HG02588 (cell line): Measurements from ENCODE around the gene IRAK2.
"Not testable (repeated sequence)": the region's sequence is repeated elsewhere in the genome, so short reads cannot be mapped to it uniquely, and the experiment has no call there.

Source experiments
- ATAC-seq: cut with Tn5 transposase; IDR thresholded peaks from one replicate; pipeline ENCODE4 v1.9.1; 2021; ENCODE audit warnings: mild to moderate bottlenecking, moderate library complexity; ENCODE audit not compliant: unreplicated experiment

The IRAK2 gene

DNA sequence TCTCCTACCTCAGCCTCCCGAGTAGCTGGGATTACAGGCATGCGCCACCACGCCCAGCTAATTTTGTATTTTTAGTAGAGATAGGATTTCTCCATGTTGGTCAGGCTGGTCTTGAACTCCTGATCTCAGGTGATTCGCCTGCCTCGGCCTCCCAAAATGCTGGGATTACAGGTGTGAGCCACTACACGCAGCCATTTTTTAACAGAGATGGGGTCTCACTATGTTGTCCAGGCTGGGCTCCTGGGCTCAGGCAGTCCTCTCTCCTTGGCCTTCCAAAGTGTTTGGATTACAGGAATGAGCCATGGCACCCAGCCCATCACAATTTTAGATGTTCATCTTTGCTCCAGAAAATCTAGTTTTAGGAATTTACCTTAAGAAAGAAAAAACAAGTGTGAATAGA lies 6.2 kb upstream of the IRAK2 start:
- not testable (repeated sequence) for ATAC-seq

DNA sequence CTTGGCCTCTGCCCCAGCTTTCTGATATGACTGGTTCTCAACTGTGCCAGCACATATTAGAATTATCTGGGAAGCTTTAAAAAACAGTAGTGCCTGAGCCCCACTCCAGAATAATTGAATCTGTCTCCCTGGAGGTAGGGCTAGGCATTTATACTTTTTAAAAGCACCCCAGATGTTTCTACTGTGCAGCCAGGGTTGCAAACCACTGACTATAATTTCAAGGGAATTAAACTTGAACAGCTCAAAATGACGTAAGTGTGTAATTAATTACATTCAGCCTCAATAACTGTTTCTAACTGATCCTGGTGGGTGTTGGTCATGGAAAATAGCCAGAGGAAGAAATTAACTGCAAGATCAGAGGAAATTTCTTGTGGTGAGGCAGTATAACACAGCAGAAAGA lies 4.4 kb upstream of the IRAK2 start:
- ATAC-seq: no peak

- ATAC-seq: no peak
These were observed 3.8 kb upstream of the IRAK2 start for GRCh38 chr3:10160925-10161324.

- ATAC-seq: no peak
These were observed 2.5 kb upstream of the IRAK2 start for GRCh38 chr3:10162185-10162584.

DNA sequence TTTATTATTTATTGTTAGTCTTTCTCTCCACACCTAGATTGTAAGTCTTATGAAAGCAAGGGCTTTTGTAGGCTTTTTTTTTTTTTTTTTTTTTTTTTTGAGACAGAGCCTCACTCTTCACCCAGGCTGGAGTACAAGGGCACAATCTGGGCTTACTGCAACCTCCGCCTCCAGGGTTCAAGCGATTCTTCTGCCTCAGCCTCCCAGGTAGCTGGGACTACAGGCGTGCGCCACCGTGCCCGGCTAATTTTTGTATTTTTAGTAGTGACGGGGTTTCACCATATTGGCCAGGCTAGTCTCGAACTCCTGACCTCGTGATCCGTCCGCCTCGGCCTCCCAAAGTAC lies 546 bp upstream of the IRAK2 start:
- not testable (repeated sequence) for ATAC-seq

- ATAC-seq: no peak
These were observed 1.5 kb downstream of the IRAK2 start for GRCh38 chr3:10166213-10166604.

DNA sequence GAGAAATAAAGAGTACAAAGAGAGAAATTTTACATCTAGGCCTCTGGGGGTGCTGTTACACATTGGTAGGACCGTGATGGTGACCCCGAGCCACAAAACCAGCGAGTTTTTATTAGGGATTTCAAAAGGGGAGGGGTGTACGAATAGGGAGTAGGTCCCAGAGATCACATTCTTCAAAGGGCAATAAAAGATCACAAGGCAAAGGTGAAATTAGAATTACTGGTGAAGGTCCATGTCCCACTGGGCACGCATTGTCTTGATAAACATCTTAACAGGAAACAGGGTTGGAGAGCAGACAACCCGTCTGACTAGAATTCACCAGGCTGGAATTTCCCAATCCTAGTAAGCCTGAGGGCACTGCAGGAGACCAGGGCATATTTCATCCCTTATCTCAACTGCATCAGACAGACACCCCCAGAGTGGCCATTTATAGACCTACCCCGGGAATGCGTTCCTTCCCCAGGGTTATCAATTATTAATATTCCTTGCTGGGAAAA lies 4.3 kb downstream of the IRAK2 start:
- no peak for ATAC-seq

DNA sequence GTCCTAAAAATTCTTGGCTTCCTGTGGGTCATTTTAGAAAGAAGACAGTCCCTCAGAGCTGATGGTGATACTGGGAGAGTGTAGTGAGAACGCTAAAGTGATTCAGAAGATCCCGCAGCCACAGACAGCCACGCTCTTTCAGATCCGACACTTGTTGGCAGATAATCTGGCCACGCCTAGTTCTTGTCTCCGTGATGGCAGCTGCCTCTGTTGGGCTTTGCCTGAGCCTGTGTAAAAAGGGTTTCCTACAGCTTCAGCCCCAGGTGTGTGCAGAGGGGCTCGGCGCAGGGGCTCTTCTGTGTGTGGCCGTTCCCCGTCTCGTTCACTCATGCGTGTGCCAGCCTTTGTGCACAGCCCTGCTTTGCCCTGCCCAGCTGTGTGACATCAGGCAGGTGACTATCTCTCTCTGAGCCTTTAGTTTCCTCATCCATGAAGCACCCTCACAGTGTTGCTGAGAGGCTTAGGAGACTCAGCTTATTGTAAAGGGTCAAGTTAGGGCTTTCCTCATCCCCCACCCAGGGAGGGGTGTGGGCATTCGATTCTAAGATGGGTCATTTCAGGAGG lies 6.3 kb downstream of the IRAK2 start:
- ATAC-seq: no peak

DNA sequence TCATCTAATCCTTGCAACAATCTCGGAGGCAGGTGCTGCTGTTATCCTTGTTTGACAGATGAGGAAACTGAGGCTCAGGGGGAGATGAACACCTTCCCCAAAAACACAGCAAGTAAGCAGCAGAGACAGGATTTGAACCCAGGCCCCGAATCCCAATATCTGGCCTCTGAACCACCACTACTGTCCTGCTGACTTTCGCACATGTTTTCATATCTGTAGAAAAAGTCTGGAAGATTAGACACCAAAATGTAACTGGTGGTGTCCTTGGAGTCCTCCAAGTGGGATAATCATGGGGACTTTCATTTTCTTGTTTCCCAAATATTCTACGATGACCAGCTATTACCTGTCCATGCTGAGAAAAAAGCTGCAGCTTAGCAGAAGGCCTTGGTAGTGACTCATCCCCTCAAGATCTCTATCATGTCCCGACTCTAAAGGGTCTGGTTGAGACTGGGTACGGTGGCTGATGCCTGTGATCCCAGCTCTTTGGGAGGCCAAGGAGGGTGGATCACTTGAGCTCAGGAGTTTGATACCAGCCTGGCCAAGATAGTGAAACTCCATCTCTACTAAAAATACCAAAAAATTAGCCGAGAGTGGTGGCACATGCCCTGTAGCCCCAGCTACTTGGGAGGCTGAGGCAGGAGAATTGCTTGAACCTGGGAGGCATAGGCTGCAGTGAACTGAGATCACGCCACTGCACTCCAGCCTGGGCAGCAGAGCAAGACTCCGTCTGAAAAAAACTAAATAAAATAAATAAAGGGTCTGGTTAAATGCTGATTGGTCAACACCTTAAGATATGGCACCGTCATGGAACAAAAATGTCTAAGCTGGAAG lies 8.6 kb downstream of the IRAK2 start:
- no peak for ATAC-seq

DNA sequence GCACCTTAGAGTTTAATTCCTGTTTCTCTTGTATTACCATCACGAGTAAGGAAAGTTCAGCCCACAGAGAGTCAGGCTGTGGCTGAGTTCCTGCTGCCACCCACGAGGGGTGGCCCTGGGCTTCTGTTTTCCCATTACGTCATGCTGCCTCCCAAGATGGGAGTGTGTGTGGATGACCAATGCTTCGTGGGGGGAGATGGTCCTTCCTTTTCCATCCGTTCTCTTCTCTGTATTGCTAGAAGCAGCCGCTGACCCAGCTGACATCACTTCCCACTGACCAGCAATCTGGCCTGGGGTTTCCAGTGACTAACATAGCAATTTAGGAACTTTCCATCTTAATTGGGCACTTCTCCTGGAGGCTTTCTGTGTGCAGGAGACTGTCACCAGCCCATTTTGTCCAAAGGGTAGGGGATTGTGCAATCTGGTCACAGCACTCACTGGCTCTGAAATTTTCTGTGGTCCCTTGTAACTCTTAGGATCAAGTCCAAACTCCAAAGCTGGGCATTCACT lies 9.3 kb downstream of the IRAK2 start:
- no peak for ATAC-seq

- ATAC-seq: not testable (repeated sequence)
These were observed 10.6 kb downstream of the IRAK2 start for GRCh38 chr3:10175334-10175733.

DNA sequence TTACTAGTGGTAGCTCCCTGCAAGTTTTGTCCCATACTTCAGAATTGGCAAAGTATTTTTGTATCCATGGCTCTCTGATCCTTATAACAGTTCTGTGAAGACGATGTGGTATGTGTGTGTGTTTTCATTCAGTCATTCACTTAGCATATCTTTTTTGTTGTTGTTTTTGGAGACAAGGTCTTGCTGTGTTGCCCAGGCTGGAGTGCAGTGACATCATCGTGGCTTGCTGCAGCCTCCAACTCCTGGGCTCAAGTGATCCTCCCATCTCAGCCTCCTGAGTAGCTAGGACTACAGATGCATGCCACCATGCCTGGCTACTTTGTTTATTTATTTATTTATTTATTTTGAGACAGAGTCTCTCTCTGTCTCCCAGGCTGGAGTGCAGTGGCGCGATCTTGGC lies 11.4 kb downstream of the IRAK2 start:
- ATAC-seq: not testable (repeated sequence)

- ATAC-seq: no peak
These were observed 13.0 kb downstream of the IRAK2 start for GRCh38 chr3:10177737-10178136.

DNA sequence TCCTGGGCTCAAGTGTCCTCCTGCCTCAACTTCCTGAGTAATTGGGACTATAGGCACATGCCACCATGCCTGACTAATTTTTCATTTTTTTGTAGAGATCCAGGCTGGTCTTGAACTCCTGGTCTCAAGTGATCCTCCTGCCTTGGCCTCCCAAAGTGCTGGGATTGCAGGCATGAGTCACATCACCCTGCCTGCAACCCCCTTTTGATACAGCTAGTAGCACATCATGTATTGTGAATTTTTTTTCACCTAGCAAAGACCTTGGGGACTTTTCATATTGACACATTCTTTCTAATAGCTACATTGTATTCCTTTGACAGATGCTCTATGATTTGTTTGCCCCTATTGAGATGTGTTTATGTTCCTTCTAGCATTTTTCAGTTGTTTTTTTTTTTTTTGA lies 14.2 kb downstream of the IRAK2 start:
- no peak for ATAC-seq

DNA sequence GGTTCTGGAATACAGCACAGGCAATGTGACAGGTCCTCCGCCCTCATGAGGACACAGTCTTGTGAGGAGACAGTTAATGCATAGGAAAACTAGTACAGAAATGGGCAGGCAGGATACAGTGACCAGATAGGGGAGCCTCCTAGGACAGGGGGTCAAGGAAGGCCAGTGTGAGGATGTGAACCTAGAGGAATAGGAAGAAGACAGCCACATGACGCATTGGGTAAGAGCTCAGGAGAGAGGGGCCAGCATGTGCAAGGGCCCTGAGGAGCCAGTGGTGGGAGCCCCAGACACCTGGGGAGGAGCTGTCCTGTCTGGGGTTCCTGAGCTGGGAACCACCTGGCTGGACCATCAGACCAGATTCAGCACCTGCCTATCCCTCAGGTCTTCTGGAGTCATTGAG lies 15.6 kb downstream of the IRAK2 start:
- no peak for ATAC-seq

- no peak for ATAC-seq
These were observed 16.1 kb downstream of the IRAK2 start for GRCh38 chr3:10180738-10181295.

- ATAC-seq: no peak
These were observed 18.2 kb downstream of the IRAK2 start for GRCh38 chr3:10182950-10183349.

- no peak for ATAC-seq
These were observed 19.5 kb downstream of the IRAK2 start for GRCh38 chr3:10184250-10184649.

- no peak for ATAC-seq
These were observed 21.4 kb downstream of the IRAK2 start for GRCh38 chr3:10185804-10186762.

DNA sequence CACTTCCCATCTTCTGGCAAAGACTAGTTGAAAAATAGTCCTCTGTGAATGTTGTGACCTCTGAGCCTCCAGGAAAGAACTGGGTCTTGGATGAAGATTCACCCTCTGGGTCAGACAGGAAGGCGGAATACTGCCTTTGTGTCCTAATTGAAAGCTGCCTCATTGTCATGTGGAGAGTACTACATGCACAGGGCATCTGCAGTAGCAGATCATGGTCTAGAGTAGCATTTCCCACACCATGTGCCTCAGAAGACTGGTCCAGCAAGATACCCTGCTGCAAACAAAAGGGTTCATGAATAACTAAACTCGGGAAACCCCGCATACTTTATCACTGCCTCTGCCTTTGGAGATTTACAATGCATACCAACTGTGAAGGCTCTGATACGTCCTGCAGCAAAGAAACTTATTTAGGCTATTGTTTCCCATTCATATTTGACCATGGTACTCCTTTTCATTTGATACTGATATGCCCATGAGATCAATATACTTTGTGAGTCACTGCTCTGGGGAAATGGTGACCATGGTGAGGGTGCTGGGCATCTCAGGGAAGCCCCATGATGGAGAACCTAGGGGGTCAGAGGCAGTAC lies 22.7 kb downstream of the IRAK2 start:
- ATAC-seq: no peak

DNA sequence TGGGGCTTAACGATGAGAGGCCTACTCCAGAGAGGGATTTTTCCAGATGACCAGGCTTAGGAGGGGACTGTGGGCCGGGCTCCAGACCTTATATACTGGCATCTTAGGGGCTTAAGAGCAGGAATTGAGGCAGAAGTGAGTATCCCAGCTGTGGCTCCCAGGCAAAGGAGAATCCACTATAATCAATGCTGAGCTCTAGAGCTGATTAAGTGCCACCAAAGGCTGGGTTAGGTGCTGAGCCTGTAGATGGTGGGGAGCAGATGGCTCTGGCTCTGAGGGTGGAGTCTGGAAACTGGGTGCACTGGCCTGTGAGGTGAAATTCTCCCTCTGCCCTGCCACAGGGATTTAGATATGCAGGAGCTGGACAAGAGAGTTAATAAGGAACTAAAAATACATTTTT lies 23.2 kb downstream of the IRAK2 start:
- ATAC-seq: no peak
